Liver (tissue), 9 donors: ENCODE results near the gene ZNF780B. TPM values are rescaled to one million over a fixed set of nuclear protein-coding genes. Genes with fewer than 3 reads are reported as not detected.

Experiments
- DNase-seq: peaks from one replicate; pipeline ENCODE4 v3.0.0-alpha.2; 2017; ENCODE audit warnings: low spot score
- H3K27ac ChIP-seq, 2 donors: one replicate each; pipeline ENCODE4 v1.7.0; 2013; ENCODE audit warnings: inconsistent platforms in 2 of 2, low read length in 2 of 2, control low read depth in 1 of 2, low read depth in 1 of 2, mild to moderate bottlenecking in 1 of 2
- H3K27me3 ChIP-seq, 4 donors: one replicate each; pipeline versions ENCODE4 v1.6.1 to v1.7.0; 2013; ENCODE audit warnings: low read length in 3 of 4, inconsistent platforms in 1 of 4, mild to moderate bottlenecking in 1 of 4, moderate library complexity in 1 of 4; ENCODE audit not compliant: control insufficient read depth in 4 of 4, insufficient read depth in 4 of 4
- H3K36me3 ChIP-seq, 4 donors: one replicate each; pipeline versions ENCODE4 v1.6.1 to v1.7.0; 2013; ENCODE audit warnings: low read length in 3 of 4, mild to moderate bottlenecking in 3 of 4, low read depth in 1 of 4, moderate library complexity in 1 of 4; ENCODE audit not compliant: control insufficient read depth in 4 of 4, insufficient read depth in 3 of 4
- H3K4me1 ChIP-seq, 4 donors: one replicate each; pipeline versions ENCODE4 v1.6.1 to v1.7.0; 2013; ENCODE audit warnings: low read length in 3 of 4, mild to moderate bottlenecking in 3 of 4, moderate library complexity in 1 of 4; ENCODE audit not compliant: control insufficient read depth in 4 of 4, insufficient read depth in 4 of 4
- H3K4me3 ChIP-seq, 3 donors: one replicate each; pipeline versions ENCODE4 v1.6.1 to v1.7.0; 2013; ENCODE audit warnings: low read length in 3 of 3, control low read depth in 1 of 3, low read depth in 1 of 3, mild to moderate bottlenecking in 1 of 3
- H3K9ac ChIP-seq, 2 donors: one replicate each; pipeline ENCODE4 v1.7.0; 2013; ENCODE audit warnings: low read length in 2 of 2, mild to moderate bottlenecking in 2 of 2, moderate library complexity in 2 of 2, control low read depth in 1 of 2, low read depth in 1 of 2
- H3K9me3 ChIP-seq, 4 donors: one replicate each; pipeline versions ENCODE4 v1.6.1 to v1.7.0; 2013; ENCODE audit warnings: low read length in 3 of 4; ENCODE audit not compliant: control insufficient read depth in 4 of 4
- ATF3 ChIP-seq: IDR thresholded peaks from 2 replicates; pipeline ENCODE4 v1.6.1; 2016; ENCODE audit warnings: antibody characterized with exemption
- CTCF ChIP-seq: fragments of 150-350 bp; IDR thresholded peaks from 2 replicates; pipeline ENCODE4 v1.5.1; 2017; ENCODE audit warnings: improper control_type of control experiment, low read depth, low read length; ENCODE audit not compliant: missing input control
- EGR1 ChIP-seq, 2 donors: IDR thresholded peaks; 2 replicates each; pipeline ENCODE4 v1.6.1; 2016 to 2018; ENCODE audit warnings: antibody characterized with exemption in 2 of 2, low read depth in 2 of 2
- FOXA1 ChIP-seq: IDR thresholded peaks from 2 replicates; pipeline ENCODE4 v1.6.1; 2016; ENCODE audit warnings: antibody characterized with exemption
- FOXA2 ChIP-seq: IDR thresholded peaks from 2 replicates; pipeline ENCODE4 v1.6.1; 2016; ENCODE audit warnings: antibody characterized with exemption
- GABPA ChIP-seq, 2 donors: IDR thresholded peaks in 1 of 2; conservative IDR thresholded peaks in 1 of 2; 2 replicates each; pipeline ENCODE4 v1.6.1; 2016; ENCODE audit warnings: antibody characterized with exemption in 2 of 2, mild to moderate bottlenecking in 1 of 2, moderate library complexity in 1 of 2
- HNF4A ChIP-seq, 2 donors: conservative IDR thresholded peaks; 2 replicates each; pipeline ENCODE4 v1.6.1; 2016; ENCODE audit warnings: antibody characterized with exemption in 2 of 2, mild to moderate bottlenecking in 2 of 2
- HNF4G ChIP-seq: IDR thresholded peaks from 2 replicates; pipeline ENCODE4 v1.6.1; 2016; ENCODE audit warnings: antibody characterized with exemption
- JUND ChIP-seq, 2 donors: IDR thresholded peaks; 2 replicates each; pipeline ENCODE4 v1.6.1; 2016; ENCODE audit warnings: antibody characterized with exemption in 2 of 2
- MAX ChIP-seq: IDR thresholded peaks from 2 replicates; pipeline ENCODE4 v1.6.1; 2016; ENCODE audit warnings: antibody characterized with exemption
- NR2F2 ChIP-seq: IDR thresholded peaks from 2 replicates; pipeline ENCODE4 v1.6.1; 2016; ENCODE audit warnings: antibody characterized with exemption
- RAD21 ChIP-seq, 2 donors: IDR thresholded peaks; 2 replicates each; pipeline ENCODE4 v1.6.1; 2016; ENCODE audit warnings: antibody characterized with exemption in 2 of 2, mild to moderate bottlenecking in 2 of 2
- REST ChIP-seq: IDR thresholded peaks from 2 replicates; pipeline ENCODE4 v1.6.1; 2016; ENCODE audit warnings: antibody characterized with exemption, mild to moderate bottlenecking
- RXRA ChIP-seq, 2 donors: IDR thresholded peaks; 2 replicates each; pipeline ENCODE4 v1.6.1; 2017 to 2018; ENCODE audit warnings: antibody characterized with exemption in 2 of 2, mild to moderate bottlenecking in 1 of 2
- SP1 ChIP-seq: IDR thresholded peaks from 2 replicates; pipeline ENCODE4 v1.6.1; 2018; ENCODE audit warnings: antibody characterized with exemption, mild to moderate bottlenecking
- TAF1 ChIP-seq: conservative IDR thresholded peaks from 2 replicates; pipeline ENCODE4 v1.6.1; 2016; ENCODE audit warnings: antibody characterized with exemption, mild to moderate bottlenecking
- YY1 ChIP-seq: IDR thresholded peaks from 2 replicates; pipeline ENCODE4 v1.6.1; 2016; ENCODE audit warnings: antibody characterized with exemption, mild to moderate bottlenecking
- ZBTB33 ChIP-seq: IDR thresholded peaks from 2 replicates; pipeline ENCODE4 v1.6.1; 2016; ENCODE audit warnings: antibody characterized with exemption
- WGBS: extraction: QIAGEN DNeasy Blood & Tissue Kit; methylation state at CpG from one replicate; pipeline ENCODE4 v1.1.7; 2013; 5-methylcytosine and 5-hydroxymethylcytosine counted together
- polyA plus RNA-seq, 2 donors: library from polyadenylated mRNA; stranded (reverse) in 1 of 2; unstranded in 1 of 2; fragments of 200-250 nt in 1 of 2; fragments of >200 nt in 1 of 2; fragmentation: Nextera tagmentation in 1 of 2; extraction: Ambion mirVana in 1 of 2; gene quantifications; one replicate each; pipeline versions ENCODE4 v1.2.1 to v1.2.3, GENCODE V29; 2013 to 2015
- total RNA-seq, 2 donors: library from RNA; depleted of rRNA; stranded (reverse); fragments of >200 nt; gene quantifications; one replicate each; pipeline ENCODE4 v1.2.3, GENCODE V29; 2014
- donor health status: healthy.
- donor health status: healthy.
- donor health status: healthy.
- donor health status: healthy.
- donor health status: healthy.

The ZNF780B gene
- total and polyA plus RNA-seq, 4 donors = 1.4 to 18.0 (median 5.8) TPM

GRCh38 chr19:40035996-40036395 is 20.0 kb downstream of the ZNF780B start:
- Histone ChIP-seq H3K36me3 (peaks cover 0 to 3% (median under 1%) of the 10 kb centered on the region in 4 donors), H3K4me3 (peak overlapping the region in 1 of 3 donors; percentile 49), H3K4me1 (no peaks in the 10 kb centered on the region), H3K9me3 (peaks cover 20 to 54% (median 50%) of the 10 kb centered on the region in 4 donors), H3K27ac (no peak overlapping the region), H3K9ac (no peak overlapping the region), H3K27me3 (no peaks in the 10 kb centered on the region)
- WGBS = 98% methylated on average over 4 of the region's 4 CpGs
- no peak for DNase-seq
- TF ChIP-seq RXRA (IDR thresholded peaks at IDR 0.05) (no peak), HNF4G (no peak), JUND (IDR thresholded peaks at IDR 0.05) (no peak), NR2F2 (no peak), YY1 (no peak), FOXA2 (no peak), MAX (no peak), CTCF (no peak), RAD21 (IDR thresholded peaks at IDR 0.05) (no peak), EGR1 (IDR thresholded peaks at IDR 0.05; ENCODE audit: low read depth in 2 of 2) (no peak), HNF4A (conservative IDR thresholded peaks at IDR 0.05) (no peak), SP1 (no peak), REST (no peak), FOXA1 (no peak), TAF1 (no peak), ZBTB33 (no peak), GABPA (IDR thresholded peaks at IDR 0.05 in 1 of 2, conservative IDR thresholded peaks at IDR 0.05 in 1 of 2) (no peak), ATF3 (no peak)
